IMR-90 (cell line): ENCODE measurements around the gene S100A1. TPM values are rescaled to one million over a fixed set of nuclear protein-coding genes. Genes with fewer than 3 reads are reported as not detected.

Experiments used
- ATAC-seq: fragments of 200-7000 bp; cut with Tn5 transposase; 2 replicates; pipeline ENCODE4 v1.9.1; 2020; ENCODE audit warnings: low read depth, mild to moderate bottlenecking, moderate library complexity
- Bru-seq: library from RNA; stranded (reverse); fragments of 400-500 nt; gene quantifications from one replicate; lab custom pipeline; 2021; lab: Mats Ljungman, UMichigan
- BruChase-seq, 2 experiments: library from RNA; stranded (reverse); fragments of 400-500 nt; gene quantifications; one replicate each; lab custom pipeline; 2021; lab: Mats Ljungman, UMichigan
- BruUV-seq: library from RNA; stranded (reverse); fragments of 400-500 nt; replicated peaks from 2 replicates; lab custom pipeline; 2021; lab: Mats Ljungman, UMichigan
- CTCF ChIA-PET: fragments of 300-600 bp; formaldehyde crosslinking; extraction: SDS; loops from one replicate; lab custom pipeline; 2021; ENCODE audit warnings: antibody characterized with exemption; lab: Yijun Ruan, JAX
- POLR2A ChIA-PET: fragments of 300-600 bp; sonication (Branson Sonifier 250); formaldehyde crosslinking; loops from one replicate; lab custom pipeline; 2022; ENCODE audit warnings: antibody characterized with exemption; ENCODE audit not compliant: unreplicated experiment; lab: Charles Lee
- DNase-seq: peaks from one replicate; pipeline ENCODE4 v3.0.0; 2013
- H2AFZ ChIP-seq: replicated peaks from 2 replicates; pipeline ENCODE3; 2013; ENCODE audit warnings: low read length, mild to moderate bottlenecking; ENCODE audit not compliant: poor library complexity
- H2AK5ac ChIP-seq: 2 replicates; pipeline ENCODE4 v1.6.1; 2013; ENCODE audit warnings: low read depth, low read length, inconsistent platforms
- H2AK9ac ChIP-seq: replicated peaks from 2 replicates; pipeline ENCODE3; 2013; ENCODE audit warnings: mild to moderate bottlenecking, low read depth, low read length, moderate library complexity; ENCODE audit not compliant: poor library complexity
- H2BK120ac ChIP-seq: 2 replicates; pipeline ENCODE4 v1.6.1; 2013; ENCODE audit warnings: low read depth, low read length, inconsistent platforms
- H2BK15ac ChIP-seq: 3 replicates; pipeline ENCODE4 v1.6.1; 2013; ENCODE audit warnings: low read depth, low read length, inconsistent platforms
- H2BK20ac ChIP-seq: 2 replicates; pipeline ENCODE4 v1.6.1; 2013; ENCODE audit warnings: low read depth, mild to moderate bottlenecking, inconsistent platforms, low read length, moderate library complexity
- H2BK5ac ChIP-seq: 2 replicates; pipeline ENCODE4 v1.6.1; 2013; ENCODE audit warnings: mild to moderate bottlenecking, low read depth, low read length, inconsistent platforms; ENCODE audit not compliant: poor library complexity, severe bottlenecking
- H3K14ac ChIP-seq: replicated peaks from 2 replicates; pipeline ENCODE4 v1.6.1; 2013; ENCODE audit warnings: low read depth, low read length, inconsistent platforms
- H3K18ac ChIP-seq: 2 replicates; pipeline ENCODE4 v1.6.1; 2013; ENCODE audit warnings: low read depth, low read length, control low read depth
- H3K23ac ChIP-seq: 2 replicates; pipeline ENCODE4 v1.6.1; 2013; ENCODE audit warnings: low read depth, low read length, inconsistent platforms
- H3K27ac ChIP-seq: 2 replicates; pipeline ENCODE4 v1.5.1; 2013; ENCODE audit warnings: mild to moderate bottlenecking, control low read depth, low read length; ENCODE audit not compliant: insufficient read depth
- H3K27me3 ChIP-seq: 2 replicates; pipeline ENCODE4 v1.6.1; 2013; ENCODE audit warnings: low read length; ENCODE audit not compliant: control insufficient read depth, insufficient read depth
- H3K36me3 ChIP-seq: 2 replicates; pipeline ENCODE4 v1.6.1; 2013; ENCODE audit warnings: low read length, mixed read lengths; ENCODE audit not compliant: control insufficient read depth, insufficient read depth
- H3K4ac ChIP-seq: 2 replicates; pipeline ENCODE4 v1.6.1; 2013; ENCODE audit warnings: low read depth, low read length, inconsistent platforms
- H3K4me1 ChIP-seq: 2 replicates; pipeline ENCODE4 v1.6.1; 2013; ENCODE audit warnings: low read length, mixed read lengths; ENCODE audit not compliant: control insufficient read depth, insufficient read depth
- H3K4me2 ChIP-seq: 2 replicates; pipeline ENCODE4 v1.6.1; 2013; ENCODE audit warnings: low read depth, mild to moderate bottlenecking, control low read depth, low read length, moderate library complexity
- H3K4me3 ChIP-seq: 2 replicates; pipeline ENCODE4 v1.5.1; 2013; ENCODE audit warnings: low read depth, mild to moderate bottlenecking, control low read depth, low read length, moderate library complexity; ENCODE audit not compliant: insufficient read depth
- H3K56ac ChIP-seq: 2 replicates; pipeline ENCODE4 v1.6.1; 2013; ENCODE audit warnings: low read length, inconsistent platforms; ENCODE audit not compliant: insufficient read depth; ENCODE audit errors: extremely low read depth
- H3K79me1 ChIP-seq, 2 experiments: 2 replicates each; pipeline ENCODE4 v1.6.1; 2013; ENCODE audit warnings: low read length in 2 of 2, inconsistent platforms in 1 of 2, low read depth in 1 of 2
- H3K9ac ChIP-seq: 2 replicates; pipeline ENCODE4 v1.6.1; 2013; ENCODE audit warnings: low read depth, low read length, control low read depth
- H3K9me1 ChIP-seq: 2 replicates; pipeline ENCODE4 v1.6.1; 2013; ENCODE audit warnings: low read length, inconsistent platforms; ENCODE audit not compliant: insufficient read depth
- H3K9me3 ChIP-seq: 2 replicates; pipeline ENCODE4 v1.6.1; 2013; ENCODE audit warnings: low read length; ENCODE audit not compliant: control insufficient read depth, insufficient read depth
- H4K20me1 ChIP-seq: 2 replicates; pipeline ENCODE4 v1.6.1; 2013; ENCODE audit warnings: low read length, inconsistent platforms; ENCODE audit not compliant: insufficient read depth
- H4K5ac ChIP-seq: 2 replicates; pipeline ENCODE4 v1.6.1; 2013; ENCODE audit warnings: mild to moderate bottlenecking, low read depth, low read length, control low read depth
- H4K8ac ChIP-seq, 2 experiments: 2 replicates each; pipeline ENCODE4 v1.6.1; 2013; ENCODE audit warnings: low read depth in 2 of 2, low read length in 2 of 2, control low read depth in 1 of 2, inconsistent platforms in 1 of 2
- H4K91ac ChIP-seq: 2 replicates; pipeline ENCODE4 v1.6.1; 2013; ENCODE audit warnings: low read depth, low read length, inconsistent platforms; ENCODE audit not compliant: insufficient read depth
- BHLHE40 ChIP-seq: fragments of 150-350 bp; IDR thresholded peaks from 2 replicates; pipeline ENCODE4 v1.6.1; 2016; ENCODE audit warnings: mild to moderate bottlenecking, low read depth, low read length
- CEBPB ChIP-seq: IDR thresholded peaks from 2 replicates; pipeline ENCODE4 v1.6.1; 2012; ENCODE audit warnings: low read depth, low read length, improper control_type of control experiment
- CHD1 ChIP-seq: IDR thresholded peaks from 2 replicates; pipeline ENCODE4 v1.6.1; 2012; ENCODE audit warnings: low read depth, low read length, improper control_type of control experiment
- ELK1 ChIP-seq: fragments of 150-350 bp; IDR thresholded peaks from 2 replicates; pipeline ENCODE4 v1.6.1; 2016; ENCODE audit warnings: low read depth, mild to moderate bottlenecking, low read length, moderate library complexity, borderline replicate concordance
- FOS ChIP-seq: fragments of 150-350 bp; IDR thresholded peaks from 2 replicates; pipeline ENCODE4 v1.6.1; 2016; ENCODE audit warnings: low read depth, low read length
- MAFK ChIP-seq: IDR thresholded peaks from 2 replicates; pipeline ENCODE4 v1.6.1; 2012; ENCODE audit warnings: low read depth, low read length, improper control_type of control experiment
- MAZ ChIP-seq: IDR thresholded peaks from 2 replicates; pipeline ENCODE4 v1.6.1; 2012; ENCODE audit warnings: low read depth, mild to moderate bottlenecking, low read length, improper control_type of control experiment, moderate library complexity, borderline replicate concordance
- MXI1 ChIP-seq: IDR thresholded peaks from 2 replicates; pipeline ENCODE4 v1.6.1; 2012; ENCODE audit warnings: low read depth, mild to moderate bottlenecking, low read length, moderate library complexity, borderline replicate concordance
- NFE2L2 ChIP-seq: fragments of 150-350 bp; IDR thresholded peaks from 2 replicates; pipeline ENCODE4 v1.6.1; 2016; ENCODE audit warnings: low read depth, mild to moderate bottlenecking, low read length
- RCOR1 ChIP-seq: IDR thresholded peaks from 2 replicates; pipeline ENCODE4 v1.6.1; 2012; ENCODE audit warnings: mild to moderate bottlenecking, low read length, improper control_type of control experiment; ENCODE audit not compliant: insufficient replicate concordance
- RFX5 ChIP-seq: IDR thresholded peaks from 2 replicates; pipeline ENCODE4 v1.8.0; 2012; ENCODE audit warnings: low read depth, mild to moderate bottlenecking, low read length, moderate library complexity
- USF2 ChIP-seq: fragments of 150-350 bp; IDR thresholded peaks from 2 replicates; pipeline ENCODE4 v1.6.1; 2017; ENCODE audit warnings: mild to moderate bottlenecking, antibody characterized with exemption, low read length, low read depth
- WGBS, 2 experiments: methylation state at CpG; one replicate each; pipeline versions ENCODE4 v1.1.5 to v1.1.7; 2013; ENCODE audit warnings: missing lambda C conversion rate in 2 of 2; ENCODE audit not compliant: insufficient read length in 1 of 2; ENCODE audit errors: extremely low coverage in 2 of 2; 5-methylcytosine and 5-hydroxymethylcytosine counted together
- dilution Hi-C: fragments of 300-500 bp; cut with HindIII; formaldehyde crosslinking; loops from one replicate; pipeline ENCODE4 v1.14.3; 2018; ENCODE audit warnings: low sequenced_read_pairs; ENCODE audit not compliant: unreplicated experiment
- in situ Hi-C: fragments of 300-500 bp; cut with MboI; formaldehyde crosslinking; loops from 3 replicates; pipeline ENCODE4 v1.14.3; 2019; ENCODE audit warnings: low sequenced_read_pairs, inconsistent platforms, mixed read lengths
- intact Hi-C: fragments of 100-400 bp; cut with micrococcal nuclease; formaldehyde crosslinking; loops from 2 replicates; pipeline ENCODE4 v1.10.0; 2022
- long read RNA-seq: library from polyadenylated mRNA; unstranded; transcript quantifications from one replicate; pipeline ENCODE4 v2.0.0, GENCODE V29; 2021; ENCODE audit not compliant: unreplicated experiment
- polyA plus RNA-seq, 3 experiments: library from polyadenylated mRNA; depleted of rRNA; stranded (reverse); fragments of >200 nt; gene quantifications; 2 replicates each; pipeline ENCODE4 v1.2.3, GENCODE V29; 2012; ENCODE audit warnings: low replicate concordance in 1 of 3
- total RNA-seq: library from RNA; depleted of rRNA; stranded (reverse); fragments of >200 nt; gene quantifications from 2 replicates; pipeline ENCODE4 v1.2.3, GENCODE V29; 2012; rRNA removed

Gene S100A1
- total RNA-seq (0.18 TPM in 1 of 2 replicates, not detected in the other), polyA plus RNA-seq (2012; rRNA removed) (0.29 and 0.59 TPM in 2 replicates), Bru-seq, nascent RNA (percentile 13 among the genes with signal in this experiment), BruChase-seq, experiment 1, labeled RNA remaining after a 6-hour chase (not detected), BruChase-seq, experiment 2, labeled RNA remaining after a 2-hour chase (percentile 18 among the genes with signal in this experiment)
- 1.1 and 1.2 TPM in 2 replicates for polyA plus RNA-seq (2012; cell fraction: cytosol; rRNA removed)
- polyA plus RNA-seq (2012; cell fraction: nucleus; rRNA removed; ENCODE audit: low replicate concordance) = 0.14 and 0.48 TPM in 2 replicates
- long read RNA-seq = 0 reads

- H3K23ac ChIP-seq = peak within 1 kb of the TSS; percentile 84
- no TSS peak for BruUV-seq
- peak within 1 kb of the TSS; percentile 81 for H2BK20ac ChIP-seq
- dilution Hi-C loops = no loop called here
- H3K79me1 ChIP-seq = peaks cover 24 to 32% of the 10 kb centered on the region in 2 experiments
- peak within 1 kb of the TSS; percentile 96 for H3K27ac ChIP-seq
- peaks cover 14% of the 10 kb centered on the region for H3K4me1 ChIP-seq
- DNase-seq (no peak), ATAC-seq (no peak)
- peak within 1 kb of the TSS; percentile 94 for H3K56ac ChIP-seq
- peak within 1 kb of the TSS; percentile 87 to 94 for H4K8ac ChIP-seq
- H3K18ac ChIP-seq = peak within 1 kb of the TSS; percentile 73
- H3K4me2 ChIP-seq = peak within 1 kb of the TSS; percentile 83
- H4K20me1 ChIP-seq = no peaks in the 10 kb centered on the region
- peak within 1 kb of the TSS; percentile 99 for H3K14ac ChIP-seq
- H3K9me3 ChIP-seq = no peaks in the 10 kb centered on the region
- H2AFZ ChIP-seq = peak within 1 kb of the TSS; percentile 84
- H3K4me3 ChIP-seq = peak within 1 kb of the TSS; percentile 54
- H2BK5ac ChIP-seq = peak within 1 kb of the TSS; percentile 92
- in situ Hi-C loops = no loop called here
- intact Hi-C loops = loop anchor here (1.0 to 5.0 kb wide), 3 partner anchors 55 to 117 kb away; no protein-coding TSS in a partner anchor
- WGBS, 2 experiments = 100% methylated on average over 1 of the region's 10 CpGs; no CpG with 5 or more reads in 1 of the 2 experiments
- peak within 1 kb of the TSS; percentile 84; the same call in 2 of the 3 replicates for H2BK15ac ChIP-seq
- no peaks in the 10 kb centered on the region for H3K27me3 ChIP-seq
- H4K91ac ChIP-seq = peak within 1 kb of the TSS; percentile 97
- peaks cover 29% of the 10 kb centered on the region for H3K9me1 ChIP-seq
- peak within 1 kb of the TSS; percentile 85 for H2BK120ac ChIP-seq
- peak within 1 kb of the TSS; percentile 87 for H4K5ac ChIP-seq
- H3K9ac ChIP-seq = peak within 1 kb of the TSS; percentile 85
- peak within 1 kb of the TSS; percentile 99 for H2AK5ac ChIP-seq
- POLR2A ChIA-PET = interaction anchor here (0.7 to 2.3 kb wide), 15 partner anchors 8 to 96 kb away, joined by 3 to 10 read pairs (median 5); partner anchors contain the start of genes S100A16 and S100A6
- H3K36me3 ChIP-seq = peaks cover 9% of the 10 kb centered on the region; the same call in 1 of the 2 replicates
- H3K4ac ChIP-seq = peak within 1 kb of the TSS; percentile 96
- CTCF ChIA-PET = interaction anchor here (0.8 to 2.3 kb wide), 12 partner anchors 12 to 121 kb away, joined by 3 to 18 read pairs (median 5); partner anchors contain the start of gene S100A16
- H2AK9ac ChIP-seq = peak within 1 kb of the TSS; percentile 97
- TF ChIP-seq RFX5 (no peak), CEBPB (no peak), ELK1 (no peak), MAZ (no peak), CHD1 (no peak), RCOR1 (no peak), BHLHE40 (no peak), MXI1 (no peak), NFE2L2 (no peak), MAFK (no peak), FOS (no peak), USF2 (no peak)
Observed at GRCh38 chr1:153627715-153628626, at the start of gene S100A1. Gene S100A1 (plus strand): TSS chr1:153628434. CDS start chr1:153630522, 2,088 bp downstream.
